ENCODE measurements around the gene YAF2. TPM values are rescaled to one million over a fixed set of nuclear protein-coding genes. Genes with fewer than 3 reads are reported as not detected.
"Not testable (repeated sequence)": the region's sequence is repeated elsewhere in the genome, so short reads cannot be mapped to it uniquely, and the experiment has no call there.

YAF2 gene
- total RNA-seq, 4 donors from 2014 or later, result 12.5 to 26.5 (median 13.4) TPM

- no peak for DNase-seq (ENCODE audit: low spot score in 2 of 2)
- Histone ChIP-seq H3K9me3 (no peaks in the 10 kb centered on the region), H3K27ac (no peak overlapping the region), H3K4me1 (no peaks in the 10 kb centered on the region), H3K36me3 (peaks cover 14% of the 10 kb centered on the region), H3K27me3 (no peaks in the 10 kb centered on the region), H3K4me3 (no peak overlapping the region)
- TF ChIP-seq POLR2AphosphoS5 (IDR thresholded peaks at IDR 0.05) (no peak), POLR2A (IDR thresholded peaks at IDR 0.05) (no peak), CTCF (IDR thresholded peaks at IDR 0.05) (no peak), EP300 (IDR thresholded peaks at IDR 0.05) (no peak)
Measured at GRCh38 chr12:42199007-42199406, 39.0 kb downstream of the YAF2 start.

- H3K4me3 ChIP-seq, result no peak overlapping the region
- TF ChIP-seq EP300 (IDR thresholded peaks at IDR 0.05) (no peak), CTCF (IDR thresholded peaks at IDR 0.05) (no peak), POLR2A (IDR thresholded peaks at IDR 0.05) (no peak), POLR2AphosphoS5 (IDR thresholded peaks at IDR 0.05) (no peak)
- no peak for DNase-seq (ENCODE audit: low spot score in 2 of 2)
- peaks cover 25% of the 10 kb centered on the region for H3K36me3 ChIP-seq
- H3K4me1 ChIP-seq, result no peaks in the 10 kb centered on the region
- 87% methylated on average over 7 of the region's 7 CpGs for WGBS
- no peaks in the 10 kb centered on the region for H3K27me3 ChIP-seq
- no peak overlapping the region for H3K27ac ChIP-seq
- no peaks in the 10 kb centered on the region for H3K9me3 ChIP-seq
Measured at GRCh38 chr12:42196723-42197603, 41.1 kb downstream of the YAF2 start.

DNA sequence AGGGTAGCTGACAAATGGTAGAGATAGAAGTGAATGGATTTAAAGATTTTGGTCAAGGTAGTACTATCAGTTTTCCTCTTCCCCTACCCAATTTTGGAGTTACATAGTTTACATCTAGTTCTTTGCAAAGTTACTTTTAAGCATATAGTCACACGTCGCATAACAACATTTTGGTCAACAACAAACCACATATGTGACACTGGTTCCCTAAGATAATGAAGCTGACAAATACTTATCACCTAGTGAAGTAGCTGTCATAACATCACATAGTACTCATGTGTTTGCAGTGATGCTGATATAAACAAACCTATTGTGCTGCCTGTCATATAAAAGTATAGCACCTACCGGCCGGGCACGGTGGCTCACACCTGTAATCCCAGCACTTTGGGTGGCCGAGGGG lies 45.4 kb downstream of the YAF2 start:
- WGBS, result 98% methylated on average over 6 of the region's 6 CpGs
- Histone ChIP-seq H3K27me3 (no peaks in the 10 kb centered on the region), H3K4me1 (peaks cover 3% of the 10 kb centered on the region), H3K9me3 (no peaks in the 10 kb centered on the region), H3K27ac (no peak overlapping the region), H3K36me3 (peaks cover 16% of the 10 kb centered on the region), H3K4me3 (no peak overlapping the region)
- TF ChIP-seq EP300 (IDR thresholded peaks at IDR 0.05), result no peak
- no peak for DNase-seq (ENCODE audit: low spot score in 2 of 2)

DNA sequence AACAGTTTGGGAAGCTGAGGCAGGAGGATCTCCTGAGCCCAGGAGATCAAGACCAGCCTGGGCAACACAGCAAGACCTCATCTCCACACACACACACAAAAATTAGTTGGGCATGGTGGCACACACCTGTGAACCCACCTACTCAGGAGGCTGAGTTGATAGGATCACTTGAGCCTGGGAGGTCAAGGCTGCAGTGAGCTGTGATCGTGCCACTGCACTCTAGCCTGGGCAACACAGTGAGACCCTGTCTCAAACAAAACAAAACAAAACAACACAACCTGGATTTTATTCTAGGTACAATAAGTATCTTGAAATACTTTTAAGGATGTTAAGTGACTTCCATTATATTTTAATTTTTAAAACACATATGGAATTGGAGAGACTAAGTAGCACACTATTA lies 45.8 kb downstream of the YAF2 start:
- Histone ChIP-seq H3K27me3 (no peaks in the 10 kb centered on the region), H3K27ac (no peak overlapping the region), H3K36me3 (peaks cover 15% of the 10 kb centered on the region), H3K4me1 (peaks cover 4% of the 10 kb centered on the region), H3K4me3 (no peak overlapping the region), H3K9me3 (no peaks in the 10 kb centered on the region)
- no peak for DNase-seq (ENCODE audit: low spot score in 2 of 2)
- no peak for TF ChIP-seq POLR2A (IDR thresholded peaks at IDR 0.05)
- no peak for TF ChIP-seq POLR2AphosphoS5 (IDR thresholded peaks at IDR 0.05)
- 86% methylated on average over 1 of the region's 1 CpG for WGBS

DNA sequence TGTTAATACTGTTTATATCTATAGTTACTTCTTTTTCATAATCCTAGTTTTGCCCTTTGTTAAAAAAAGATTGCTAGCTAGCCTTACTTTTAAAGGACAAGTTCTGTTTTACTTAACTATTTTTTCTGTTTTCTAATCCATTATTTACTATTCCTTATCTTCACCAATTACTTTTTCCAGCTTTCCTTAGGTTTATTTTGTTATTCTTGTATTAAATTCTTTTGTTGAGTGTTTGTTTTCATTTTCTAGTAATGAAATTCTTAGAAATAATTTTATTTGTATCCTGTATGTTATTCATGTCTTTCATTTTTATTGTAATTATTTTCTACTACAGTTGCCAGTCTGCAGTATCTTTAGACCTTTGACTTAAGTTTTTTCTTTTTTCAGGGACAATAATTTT lies 47.7 kb downstream of the YAF2 start:
- no peak for TF ChIP-seq POLR2A (IDR thresholded peaks at IDR 0.05)
- no peak for TF ChIP-seq EP300 (IDR thresholded peaks at IDR 0.05)
- no peak for TF ChIP-seq POLR2AphosphoS5 (IDR thresholded peaks at IDR 0.05)
- TF ChIP-seq CTCF (IDR thresholded peaks at IDR 0.05), result no peak
- Histone ChIP-seq H3K27ac (no peak overlapping the region), H3K36me3 (peaks cover 11% of the 10 kb centered on the region), H3K9me3 (no peaks in the 10 kb centered on the region), H3K4me1 (peaks cover 4% of the 10 kb centered on the region), H3K4me3 (no peak overlapping the region), H3K27me3 (no peaks in the 10 kb centered on the region)
- no peak for DNase-seq (ENCODE audit: low spot score in 2 of 2)

DNA sequence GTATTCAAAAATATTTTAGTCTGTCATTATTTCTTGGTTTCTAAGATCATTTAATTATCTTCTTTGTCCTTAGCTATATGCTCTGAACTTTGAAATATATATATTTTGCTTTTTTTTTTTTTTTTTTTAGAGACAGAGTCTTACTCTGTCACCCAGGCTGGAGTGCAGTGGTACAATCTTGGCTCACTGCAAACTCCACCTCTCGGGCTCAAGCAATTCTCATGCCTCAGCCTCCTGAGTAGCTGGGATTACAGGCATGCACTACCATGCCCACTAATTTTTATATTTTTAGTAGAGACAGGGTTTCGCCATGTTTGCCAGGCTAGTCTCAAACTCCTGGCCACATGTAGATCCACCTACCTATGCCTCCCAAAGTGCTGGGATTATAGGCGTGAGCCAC lies 49.8 kb downstream of the YAF2 start:
- H3K4me1 ChIP-seq; DNase-seq (ENCODE audit: low spot score in 2 of 2); H3K4me3 ChIP-seq; H3K9me3 ChIP-seq; H3K27me3 ChIP-seq; H3K36me3 ChIP-seq; H3K27ac ChIP-seq: not testable (repeated sequence)
- 86% methylated on average over 3 of the region's 3 CpGs for WGBS

GRCh38 chr12:42187799-42188198 lies 50.2 kb downstream of the YAF2 start:
- Histone ChIP-seq H3K27ac (no peak overlapping the region), H3K27me3 (no peaks in the 10 kb centered on the region), H3K4me3 (no peak overlapping the region), H3K4me1 (peaks cover 4% of the 10 kb centered on the region), H3K9me3 (no peaks in the 10 kb centered on the region), H3K36me3 (peaks cover 2% of the 10 kb centered on the region)
- TF ChIP-seq CTCF (IDR thresholded peaks at IDR 0.05) (no peak), POLR2AphosphoS5 (IDR thresholded peaks at IDR 0.05) (no peak), POLR2A (IDR thresholded peaks at IDR 0.05) (no peak), EP300 (IDR thresholded peaks at IDR 0.05) (no peak)
- 34% methylated on average over 2 of the region's 2 CpGs for WGBS
- DNase-seq (ENCODE audit: low spot score in 2 of 2), result no peak

Measured in suprapubic skin (tissue), 4 donors.